SK-N-SH (cell line): ENCODE measurements around the gene AMDHD1. TPM values are rescaled to one million over a fixed set of nuclear protein-coding genes. Genes with fewer than 3 reads are reported as not detected.

Source experiments
- CTCF ChIA-PET: fragments of 300-600, 350-600 bp; formaldehyde crosslinking; extraction: SDS; loops from one replicate; lab custom pipeline; 2021; lab: Yijun Ruan, JAX
- POLR2A ChIA-PET: fragments of 350-600 bp; sonication (Branson Sonifier 250); formaldehyde crosslinking; extraction: SDS; loops from one replicate; lab custom pipeline; 2020; ENCODE audit warnings: antibody characterized with exemption, inconsistent platforms; lab: Yijun Ruan, JAX
- DNase-seq: peaks from one replicate; pipeline ENCODE4 v3.0.0; 2012
- H2AFZ ChIP-seq: fragments of 200-600 bp; sonication (generic); 2 replicates; pipeline ENCODE4 v1.8.1; 2016; ENCODE audit warnings: antibody characterized with exemption, mild to moderate bottlenecking, low read depth
- H3F3A ChIP-seq: fragments of 200-600 bp; sonication (generic); replicated peaks from 2 replicates; pipeline ENCODE3; 2016; ENCODE audit warnings: antibody characterized with exemption, mild to moderate bottlenecking; ENCODE audit not compliant: insufficient read depth
- H3K27ac ChIP-seq, 2 experiments: fragments of 200-500 bp in 1 of 2; fragments of 200-600 bp in 1 of 2; sonication (Bioruptor generic) in 1 of 2; sonication (generic), shearing (Covaris generic) in 1 of 2; 2 replicates each; pipeline versions ENCODE4 v1.5.1 to v1.6.1; 2014 to 2016; ENCODE audit warnings: low read depth in 2 of 2, inconsistent platforms in 1 of 2, low read length in 1 of 2, mild to moderate bottlenecking in 1 of 2, mixed read lengths in 1 of 2
- H3K27me3 ChIP-seq: fragments of 200-600 bp; sonication (generic), shearing (Covaris generic); 2 replicates; pipeline ENCODE4 v1.6.1; 2016; ENCODE audit warnings: mixed run types; ENCODE audit not compliant: insufficient read depth
- H3K36me3 ChIP-seq, 2 experiments: fragments of 200-500 bp in 1 of 2; fragments of 200-600 bp in 1 of 2; sonication (Bioruptor generic) in 1 of 2; sonication (generic) in 1 of 2; replicated peaks in 1 of 2; 2 replicates each; pipeline versions ENCODE3 to v1.5.1; 2014 to 2016; ENCODE audit warnings: low read length in 1 of 2, mild to moderate bottlenecking in 1 of 2; ENCODE audit not compliant: insufficient read depth in 2 of 2, control insufficient read depth in 1 of 2
- H3K4me1 ChIP-seq, 2 experiments: fragments of 200-500 bp in 1 of 2; fragments of 200-600 bp in 1 of 2; sonication (Bioruptor generic) in 1 of 2; sonication (generic), shearing (Covaris generic) in 1 of 2; 2 replicates each; pipeline versions ENCODE4 v1.5.1 to v1.6.1; 2014 to 2016; ENCODE audit warnings: low read depth in 1 of 2, low read length in 1 of 2, mixed run types in 1 of 2; ENCODE audit not compliant: insufficient read depth in 2 of 2, control insufficient read depth in 1 of 2
- H3K4me2 ChIP-seq: fragments of 200-600 bp; sonication (generic), shearing (Covaris generic); 2 replicates; pipeline ENCODE4 v1.6.1; 2017; ENCODE audit warnings: mixed run types
- H3K4me3 ChIP-seq, 2 experiments: fragments of 200-500 bp in 1 of 2; fragments of 200-600 bp in 1 of 2; sonication (Bioruptor generic) in 1 of 2; sonication (generic), shearing (Covaris generic) in 1 of 2; 2 replicates each; pipeline versions ENCODE4 v1.5.1 to v1.8.1; 2014 to 2016; ENCODE audit warnings: low read depth in 2 of 2, inconsistent platforms in 1 of 2, low read length in 1 of 2, mild to moderate bottlenecking in 1 of 2, mixed read lengths in 1 of 2, moderate library complexity in 1 of 2
- H3K79me2 ChIP-seq: fragments of 200-600 bp; sonication (generic); 2 replicates; pipeline ENCODE4 v1.8.1; 2017; ENCODE audit warnings: mild to moderate bottlenecking; ENCODE audit not compliant: insufficient read depth
- H3K9ac ChIP-seq: fragments of 200-600 bp; sonication (generic); 2 replicates; pipeline ENCODE4 v1.6.1; 2017; ENCODE audit warnings: mixed run types
- H3K9me2 ChIP-seq: fragments of 200-600 bp; sonication (generic); 2 replicates; pipeline ENCODE4 v1.6.1; 2017; ENCODE audit warnings: mixed run types
- H3K9me3 ChIP-seq: fragments of 200-600 bp; sonication (generic); 2 replicates; pipeline ENCODE4 v1.6.1; 2017; ENCODE audit warnings: mixed run types, mild to moderate bottlenecking, moderate library complexity
- H4K20me1 ChIP-seq: fragments of 200-600 bp; sonication (generic); 2 replicates; pipeline ENCODE4 v1.6.1; 2017; ENCODE audit warnings: mild to moderate bottlenecking, mixed run types; ENCODE audit not compliant: insufficient read depth
- ELF1 ChIP-seq: IDR thresholded peaks from 2 replicates; pipeline ENCODE4 v1.4.0; 2012
- EP300 ChIP-seq, 2 experiments: IDR thresholded peaks; 2 replicates each; pipeline versions ENCODE4 v1.4.0 to v1.6.1; 2012; ENCODE audit warnings: borderline replicate concordance in 1 of 2, low read depth in 1 of 2, low read length in 1 of 2
- EZH2phosphoT487 ChIP-seq: fragments of 200-600 bp; sonication (generic); IDR thresholded peaks from 2 replicates; pipeline ENCODE4 v1.6.1; 2017; ENCODE audit warnings: low read depth, mixed run types, mild to moderate bottlenecking, antibody characterized with exemption, moderate library complexity, borderline replicate concordance
- FOSL2 ChIP-seq: IDR thresholded peaks from 2 replicates; pipeline ENCODE4 v1.4.0; 2012; ENCODE audit warnings: low read depth, mild to moderate bottlenecking, moderate library complexity, borderline replicate concordance
- FOXJ3 ChIP-seq: sonication (generic); formaldehyde crosslinking; IDR thresholded peaks from 2 replicates; pipeline ENCODE4 v1.5.1; 2020; ENCODE audit warnings: mild to moderate bottlenecking, missing genetic modification reagents
- FOXM1 ChIP-seq: IDR thresholded peaks from 2 replicates; pipeline ENCODE4 v1.4.0; 2012; ENCODE audit warnings: low read depth, mild to moderate bottlenecking
- JUND ChIP-seq: IDR thresholded peaks from 2 replicates; pipeline ENCODE4 v1.4.0; 2012
- MAX ChIP-seq: IDR thresholded peaks from 2 replicates; pipeline ENCODE4 v1.4.0; 2012; ENCODE audit warnings: low read depth
- MXI1 ChIP-seq: IDR thresholded peaks from 2 replicates; pipeline ENCODE4 v1.6.1; 2012; ENCODE audit warnings: mild to moderate bottlenecking, low read depth, low read length, improper control_type of control experiment
- NFIC ChIP-seq: IDR thresholded peaks from 2 replicates; pipeline ENCODE4 v1.4.0; 2012; ENCODE audit warnings: borderline replicate concordance
- NRF1 ChIP-seq: IDR thresholded peaks from 2 replicates; pipeline ENCODE4 v1.6.1; 2012; ENCODE audit warnings: low read depth, mild to moderate bottlenecking, low read length
- POLR2AphosphoS5 ChIP-seq: IDR thresholded peaks from 2 replicates; pipeline ENCODE4 v1.6.1; 2012; ENCODE audit warnings: low read depth, low read length
- RAD21 ChIP-seq: IDR thresholded peaks from 2 replicates; pipeline ENCODE4 v1.6.1; 2012; ENCODE audit warnings: mild to moderate bottlenecking, low read length
- RCOR1 ChIP-seq: fragments of 150-350 bp; IDR thresholded peaks from 2 replicates; pipeline ENCODE4 v1.6.1; 2017; ENCODE audit warnings: antibody characterized with exemption, low read length
- REST ChIP-seq: IDR thresholded peaks from 2 replicates; pipeline ENCODE4 v1.6.1; 2012; ENCODE audit warnings: mild to moderate bottlenecking, low read depth, low read length, moderate library complexity
- TAF1 ChIP-seq: IDR thresholded peaks from 2 replicates; pipeline ENCODE4 v1.6.1; 2012; ENCODE audit warnings: low read depth, mild to moderate bottlenecking, low read length, moderate library complexity, borderline replicate concordance
- TCF12 ChIP-seq: IDR thresholded peaks from 2 replicates; pipeline ENCODE4 v1.4.0; 2012
- USF1 ChIP-seq: IDR thresholded peaks from 2 replicates; pipeline ENCODE4 v1.4.0; 2012; ENCODE audit warnings: low read depth, borderline replicate concordance
- USF2 ChIP-seq: fragments of 150-350 bp; IDR thresholded peaks from 2 replicates; pipeline ENCODE4 v1.6.1; 2017; ENCODE audit warnings: antibody characterized with exemption, low read length, low read depth, borderline replicate concordance
- ZBTB33 ChIP-seq: IDR thresholded peaks from 2 replicates; pipeline ENCODE4 v1.4.0; 2012; ENCODE audit warnings: low read depth, borderline replicate concordance
- WGBS: methylation state at CpG from one replicate; pipeline ENCODE4 v1.1.6; 2017; ENCODE audit warnings: low lambda C conversion rate; 5-methylcytosine and 5-hydroxymethylcytosine counted together
- polyA plus RNA-seq, 3 experiments: library from polyadenylated mRNA; depleted of rRNA; stranded (reverse); fragments of >200 nt; gene quantifications; 2 replicates each; pipeline ENCODE4 v1.2.3, GENCODE V29; 2012

The AMDHD1 gene
- polyA plus RNA-seq, 1 of the 3 experiments (the other 2 are of a cell fraction): 0.07 TPM

GRCh38 chr12:95978774-95979173 lies 35.6 kb downstream of the AMDHD1 start:
- no peak for DNase-seq
- no peaks in the 10 kb centered on the region for H3F3A ChIP-seq
- WGBS: 66% methylated on average over 3 of the region's 3 CpGs
- H3K9me3 ChIP-seq: no peaks in the 10 kb centered on the region
- no peaks in the 10 kb centered on the region for H3K79me2 ChIP-seq
- no peak overlapping the region for H2AFZ ChIP-seq
- ChIA-PET POLR2A (no interaction called here), CTCF (interaction anchor here (1.6 to 1.8 kb wide), 4 partner anchors 10 to 60 kb away, joined by 5 to 9 read pairs (median 5); no protein-coding TSS in a partner anchor)
- H3K4me1 ChIP-seq: no peaks in the 10 kb centered on the region
- no peaks in the 10 kb centered on the region for H3K36me3 ChIP-seq
- no peak overlapping the region for H3K9ac ChIP-seq
- no peak for TF ChIP-seq TCF12
- TF ChIP-seq FOXJ3 (CRISPR knock-in tag): no peak
- TF ChIP-seq USF2: no peak
- TF ChIP-seq FOXM1: no peak
- TF ChIP-seq REST: no peak
- no peak for TF ChIP-seq FOSL2
- TF ChIP-seq JUND: no peak
- TF ChIP-seq EZH2phosphoT487: no peak
- no peak for TF ChIP-seq ZBTB33
- TF ChIP-seq RCOR1: no peak
- TF ChIP-seq EP300 (IDR thresholded peaks at IDR 0.05; ENCODE audit: borderline replicate concordance in 1 of 2, low read depth in 1 of 2, low read length in 1 of 2): no peak
- TF ChIP-seq POLR2AphosphoS5: no peak
- no peak for TF ChIP-seq MAX
- no peak for TF ChIP-seq ELF1
- TF ChIP-seq MXI1: no peak
- no peak for TF ChIP-seq NRF1
- no peak for TF ChIP-seq RAD21
- TF ChIP-seq USF1: no peak
- no peak for TF ChIP-seq NFIC
- TF ChIP-seq TAF1: no peak
- no peak overlapping the region for H3K4me3 ChIP-seq
- no peaks in the 10 kb centered on the region for H4K20me1 ChIP-seq
- H3K27me3 ChIP-seq: no peaks in the 10 kb centered on the region; the same call in 1 of the 2 replicates
- H3K27ac ChIP-seq: no peak overlapping the region
- no peak overlapping the region for H3K4me2 ChIP-seq
- no peaks in the 10 kb centered on the region for H3K9me2 ChIP-seq
